Stimulated activated CD8-positive, alpha-beta memory T cell treated with anti-CD3 and anti-CD28 coated beads, Interleukin-7, amount 100 ng/mL, for 48 hours (primary cell): ENCODE results near the gene TRMT10A.
"Not testable (repeated sequence)": the region's sequence is repeated elsewhere in the genome, so short reads cannot be mapped to it uniquely, and the experiment has no call there.

Experiments
- DNase-seq, 2 donors: peaks; one replicate each; pipeline ENCODE4 v3.0.0-alpha.2; 2020; ENCODE audit warnings: low read depth in 1 of 2; ENCODE audit errors: extremely low read depth in 1 of 2

Gene TRMT10A

GRCh38 chr4:99564921-99565320, 1.1 kb upstream of the TRMT10A start:
- DNase-seq: no peak

GRCh38 chr4:99552872-99553271, 11.0 kb downstream of the TRMT10A start:
- DNase-seq: no peak

GRCh38 chr4:99540277-99540939, 23.4 kb downstream of the TRMT10A start:
- no peak for DNase-seq

GRCh38 chr4:99537674-99538073, 26.2 kb downstream of the TRMT10A start:
- no peak for DNase-seq

- DNase-seq: no peak
These were observed 27.0 kb downstream of the TRMT10A start for GRCh38 chr4:99536848-99537247.

GRCh38 chr4:99536271-99536670, 27.6 kb downstream of the TRMT10A start:
- no peak for DNase-seq

GRCh38 chr4:99534699-99535098, 29.1 kb downstream of the TRMT10A start:
- DNase-seq: not testable (repeated sequence)

- no peak for DNase-seq
These were observed 33.9 kb downstream of the TRMT10A start for GRCh38 chr4:99529956-99530355.

- DNase-seq: no peak
These were observed 34.6 kb downstream of the TRMT10A start for GRCh38 chr4:99529228-99529627.

- DNase-seq: no peak
These were observed 45.1 kb downstream of the TRMT10A start for GRCh38 chr4:99518601-99519295.

- no peak for DNase-seq
These were observed 53.1 kb downstream of the TRMT10A start, which contains the start of gene C4orf17 for GRCh38 chr4:99510721-99511120. C4orf17 (plus strand) TSS chr4:99511021; CDS start chr4:99513082, 2,061 bp downstream.

- DNase-seq: peak in 1 of 2 donors; percentile 14
These were observed 56.1 kb downstream of the TRMT10A start for GRCh38 chr4:99507762-99508161.

- no peak for DNase-seq
These were observed 56.5 kb downstream of the TRMT10A start for GRCh38 chr4:99507349-99507748.

GRCh38 chr4:99506781-99507180, 57.1 kb downstream of the TRMT10A start:
- DNase-seq: no peak

GRCh38 chr4:99504804-99505502, 58.9 kb downstream of the TRMT10A start:
- DNase-seq: no peak
